ENCODE measurements around the gene TMEM168.
"Not testable (repeated sequence)": the region's sequence is repeated elsewhere in the genome, so short reads cannot be mapped to it uniquely, and the experiment has no call there.

TMEM168 gene, protein sequence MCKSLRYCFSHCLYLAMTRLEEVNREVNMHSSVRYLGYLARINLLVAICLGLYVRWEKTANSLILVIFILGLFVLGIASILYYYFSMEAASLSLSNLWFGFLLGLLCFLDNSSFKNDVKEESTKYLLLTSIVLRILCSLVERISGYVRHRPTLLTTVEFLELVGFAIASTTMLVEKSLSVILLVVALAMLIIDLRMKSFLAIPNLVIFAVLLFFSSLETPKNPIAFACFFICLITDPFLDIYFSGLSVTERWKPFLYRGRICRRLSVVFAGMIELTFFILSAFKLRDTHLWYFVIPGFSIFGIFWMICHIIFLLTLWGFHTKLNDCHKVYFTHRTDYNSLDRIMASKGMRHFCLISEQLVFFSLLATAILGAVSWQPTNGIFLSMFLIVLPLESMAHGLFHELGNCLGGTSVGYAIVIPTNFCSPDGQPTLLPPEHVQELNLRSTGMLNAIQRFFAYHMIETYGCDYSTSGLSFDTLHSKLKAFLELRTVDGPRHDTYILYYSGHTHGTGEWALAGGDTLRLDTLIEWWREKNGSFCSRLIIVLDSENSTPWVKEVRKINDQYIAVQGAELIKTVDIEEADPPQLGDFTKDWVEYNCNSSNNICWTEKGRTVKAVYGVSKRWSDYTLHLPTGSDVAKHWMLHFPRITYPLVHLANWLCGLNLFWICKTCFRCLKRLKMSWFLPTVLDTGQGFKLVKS

DNA sequence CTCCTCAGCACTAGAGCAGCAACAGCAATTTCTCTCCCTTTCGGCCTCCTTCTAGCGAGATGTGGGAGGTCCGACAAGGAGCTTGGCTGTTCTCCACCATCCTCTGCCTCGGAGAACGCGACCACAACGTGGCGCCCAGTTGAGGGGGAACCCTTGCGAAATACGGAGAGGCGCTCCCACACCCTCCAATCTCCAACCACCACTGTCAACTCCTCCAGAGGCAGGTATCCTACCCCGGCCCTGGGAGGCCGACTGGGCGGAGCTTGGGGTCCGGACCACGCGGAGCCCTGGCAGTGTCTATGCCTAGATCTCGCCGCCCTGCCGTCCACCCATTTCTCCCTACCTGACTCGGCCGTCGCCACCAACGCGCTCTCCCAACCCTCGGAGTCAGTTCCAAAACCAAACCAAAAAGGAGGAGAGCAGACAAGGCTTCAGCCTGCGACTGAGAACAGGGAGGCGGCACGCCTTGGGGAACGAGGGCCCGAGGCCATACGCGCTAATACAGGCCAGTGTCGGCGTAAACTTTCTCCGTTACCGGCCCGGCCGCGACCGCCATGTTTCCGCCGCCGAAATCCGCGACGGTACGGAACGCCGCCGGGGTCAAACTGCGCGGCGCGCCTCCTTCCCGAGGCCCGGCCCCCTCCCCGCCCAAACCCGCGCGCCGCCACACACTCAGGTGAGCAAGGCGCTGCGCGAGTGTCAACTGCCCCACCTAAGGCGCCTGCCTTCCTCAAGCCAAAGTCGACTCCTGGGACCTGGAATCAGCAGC lies at the start of gene TMEM168:
TSS of gene TMEM168 (minus strand) at position 577 of the 769 bp plus-strand sequence. CDS start 5,568 bp downstream, outside the sequence.
- peak; percentile 86 for DNase-seq

DNA sequence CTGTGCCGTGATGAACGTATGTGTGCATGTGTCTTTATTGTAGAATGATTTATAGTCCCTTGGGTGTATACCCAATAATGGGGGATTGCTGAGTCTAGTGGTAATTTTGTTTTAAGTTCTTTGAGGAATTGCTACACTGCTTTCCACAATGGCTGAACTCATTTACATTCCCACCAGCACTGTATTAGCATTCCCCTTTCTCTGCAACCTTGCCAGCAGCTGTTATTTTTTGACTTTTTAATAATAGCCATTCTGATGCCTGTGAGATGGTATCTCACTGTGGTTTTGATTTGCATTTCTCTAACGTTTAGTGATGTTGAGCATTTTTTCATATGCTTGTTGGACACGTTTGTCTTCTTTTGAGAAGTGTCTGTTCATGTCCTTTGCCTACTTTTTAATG lies 45.7 kb upstream of the TMEM168 start:
- not testable (repeated sequence) for DNase-seq

DNA sequence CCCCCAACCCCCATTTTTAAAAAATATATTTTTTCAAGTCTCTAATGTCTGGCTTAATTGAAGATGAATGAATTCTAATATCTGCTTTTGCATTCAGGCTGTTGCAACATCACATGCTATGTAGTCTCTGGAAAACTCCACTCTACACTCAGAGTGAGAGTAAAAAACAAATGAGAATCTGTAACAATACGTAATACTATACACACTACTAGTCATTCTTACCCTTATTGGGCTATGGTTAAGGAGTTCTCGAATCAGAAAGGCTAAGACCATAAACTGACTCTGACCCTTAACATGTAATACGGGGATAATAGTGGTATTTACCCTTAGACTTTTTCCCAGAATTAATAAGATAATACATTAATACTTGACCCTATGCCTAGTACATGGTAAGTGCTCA lies 42.9 kb upstream of the TMEM168 start:
- DNase-seq = no peak

DNA sequence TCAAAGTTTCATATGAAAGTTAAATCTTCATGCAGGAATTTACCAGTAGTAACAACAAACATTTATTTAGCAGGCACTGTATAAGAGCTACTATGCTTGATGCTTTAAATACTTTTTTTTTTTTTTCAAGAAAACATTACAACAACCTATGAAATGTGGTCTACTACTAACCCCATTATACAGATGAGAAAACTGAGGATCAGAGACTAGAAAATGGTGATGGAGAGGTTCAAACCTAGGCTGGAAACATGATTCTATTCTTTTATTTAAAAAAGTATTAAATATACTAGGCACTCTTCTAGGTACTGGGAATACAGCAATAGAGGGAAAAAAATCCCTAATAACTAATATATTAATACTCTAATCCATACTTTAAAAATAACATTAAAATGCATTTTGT lies 40.6 kb upstream of the TMEM168 start:
- DNase-seq = no peak

DNA sequence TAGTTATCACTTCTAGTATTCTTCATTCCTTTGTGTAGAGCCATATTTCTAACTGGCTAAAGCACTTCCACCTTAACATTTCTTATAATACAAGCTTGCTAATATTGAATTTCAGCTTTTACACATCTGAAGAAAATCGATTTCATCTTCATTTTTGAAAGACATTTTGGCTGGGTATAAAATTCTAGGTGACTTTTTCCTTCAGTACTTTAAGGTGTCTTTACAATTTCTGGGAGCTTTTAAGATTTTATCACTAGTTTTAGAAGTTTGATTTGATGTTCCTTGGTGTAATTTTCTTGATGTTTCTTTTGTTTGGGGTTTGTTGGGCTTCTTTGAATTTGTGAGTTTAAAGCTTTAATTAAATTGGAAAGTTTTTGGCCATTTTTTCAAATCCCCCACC lies 38.5 kb upstream of the TMEM168 start:
- DNase-seq = no peak

DNA sequence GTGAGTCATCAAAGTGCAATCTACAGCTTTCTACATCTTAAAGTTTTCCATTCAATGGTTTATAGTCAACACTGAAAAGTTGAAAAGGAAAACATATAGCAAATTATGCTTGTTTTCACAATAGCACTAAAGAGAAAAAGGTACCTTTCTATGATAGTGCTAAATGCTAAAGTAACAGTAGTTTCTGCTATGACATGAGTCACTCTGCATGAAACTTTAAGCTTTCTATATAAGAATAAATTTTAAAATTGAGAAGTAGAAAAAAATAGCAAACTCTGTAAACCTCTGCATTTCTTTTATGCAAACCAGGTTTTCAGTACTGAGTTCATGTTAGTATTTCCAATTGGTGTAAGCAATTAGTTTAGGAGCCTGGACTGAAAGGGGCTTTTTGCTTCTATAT lies 31.2 kb upstream of the TMEM168 start:
- no peak for DNase-seq

DNA sequence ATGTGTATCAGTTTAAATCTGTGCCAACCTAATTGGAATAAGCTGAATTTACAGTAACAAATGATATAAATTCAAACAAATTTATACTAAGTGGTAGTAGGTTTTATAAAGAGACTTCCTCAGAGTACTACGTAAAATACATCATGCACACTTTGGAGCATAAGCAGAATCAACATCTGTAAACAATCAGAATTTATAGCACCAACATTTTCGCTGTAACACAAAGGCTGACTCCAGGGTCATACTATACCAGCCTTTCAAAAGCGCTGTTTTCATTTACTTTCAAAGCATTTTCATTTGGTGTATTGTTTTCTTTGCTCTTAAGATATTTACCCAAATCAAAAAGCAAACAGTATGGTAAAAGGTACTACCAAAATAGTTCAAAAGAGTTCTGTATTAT lies 29.3 kb upstream of the TMEM168 start:
- DNase-seq = no peak

DNA sequence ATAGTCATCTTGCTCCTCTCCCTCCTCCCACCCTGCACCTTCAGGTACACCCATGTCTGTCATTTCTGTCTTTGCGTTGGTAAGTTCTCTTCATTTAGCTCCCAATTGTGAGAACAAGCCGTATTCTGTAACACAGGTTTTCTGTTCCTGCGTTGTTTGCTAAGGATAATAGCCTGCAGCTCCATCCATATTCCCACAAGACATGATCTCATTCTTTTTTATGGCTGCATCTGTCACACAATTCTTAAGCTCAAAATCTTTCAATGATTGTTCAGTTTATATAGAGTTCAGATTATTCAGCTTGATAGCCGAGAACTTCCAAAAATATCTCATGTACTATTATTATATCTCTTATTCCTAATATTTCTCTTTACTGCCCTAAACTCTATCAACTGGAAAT lies 16.0 kb upstream of the TMEM168 start:
- DNase-seq = no peak

DNA sequence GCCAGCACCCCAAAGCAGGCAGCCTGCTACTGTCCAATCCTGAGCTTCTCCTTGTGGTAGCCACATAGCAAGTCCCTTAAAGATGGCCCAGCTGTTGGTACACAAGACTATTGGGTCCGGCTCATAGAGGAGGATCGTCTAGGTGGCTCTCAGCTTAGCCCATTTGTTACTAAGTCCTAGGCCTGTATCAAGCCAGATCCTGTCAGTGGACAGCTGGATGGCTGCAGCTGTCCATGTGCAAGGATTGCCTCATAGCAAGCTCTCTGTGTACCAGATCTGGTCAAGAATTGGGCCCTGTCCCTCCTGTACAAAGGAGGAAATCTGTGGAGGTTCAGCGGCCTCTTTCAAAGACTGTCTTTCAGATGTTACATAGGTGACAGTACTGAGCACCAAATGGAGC lies 12.2 kb upstream of the TMEM168 start:
- no peak for DNase-seq

DNA sequence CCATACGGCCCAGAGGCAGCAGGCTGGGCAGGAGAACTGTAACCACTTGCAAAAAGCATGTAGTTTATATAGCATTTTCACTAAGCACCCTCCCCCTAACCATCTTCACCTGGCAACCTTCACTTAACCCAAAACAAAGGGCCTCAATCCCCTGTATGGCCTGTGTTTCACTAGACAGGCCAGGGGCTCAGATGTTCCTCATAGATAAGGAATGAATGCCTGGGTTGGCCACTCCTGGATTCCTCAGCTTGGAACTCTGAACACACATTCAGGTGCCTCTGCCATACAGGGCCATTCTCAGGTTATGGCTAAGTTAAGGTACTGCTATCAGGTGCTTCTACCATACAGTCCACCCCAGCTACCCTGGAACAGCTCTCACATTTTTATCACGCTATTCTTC lies 10.3 kb upstream of the TMEM168 start:
- no peak for DNase-seq

DNA sequence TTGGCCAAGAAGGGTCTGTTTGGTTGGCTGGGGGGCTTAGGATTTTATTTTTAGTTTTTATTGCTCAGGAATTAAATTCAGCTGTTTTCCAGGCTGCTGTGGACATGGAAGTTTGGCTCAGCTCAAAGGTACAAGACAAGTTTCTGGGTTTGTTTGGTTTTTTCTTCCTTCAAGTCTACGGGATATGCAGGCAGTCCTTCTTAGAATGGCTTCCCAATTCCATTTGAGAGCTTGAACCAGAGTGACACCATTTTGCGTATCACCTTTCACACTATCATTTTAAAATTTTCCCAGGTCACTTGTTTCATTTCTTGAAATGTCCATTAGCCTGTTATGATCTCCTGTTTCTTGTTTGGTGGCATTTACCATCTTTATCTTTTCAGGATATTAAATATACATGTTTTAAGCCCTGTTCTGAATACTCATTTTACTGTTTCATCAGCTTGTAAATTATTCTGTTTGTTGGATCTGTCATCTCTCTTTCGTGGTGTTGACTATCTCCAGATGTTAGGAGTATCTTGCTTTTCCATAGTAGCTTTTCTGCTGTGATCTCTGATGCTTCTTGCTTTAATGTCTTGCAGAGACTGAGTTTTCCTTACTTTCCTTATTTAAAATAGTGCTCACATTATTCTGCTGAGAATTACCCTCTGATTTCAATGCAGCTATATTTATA lies 9.4 kb upstream of the TMEM168 start:
- DNase-seq = no peak

DNA sequence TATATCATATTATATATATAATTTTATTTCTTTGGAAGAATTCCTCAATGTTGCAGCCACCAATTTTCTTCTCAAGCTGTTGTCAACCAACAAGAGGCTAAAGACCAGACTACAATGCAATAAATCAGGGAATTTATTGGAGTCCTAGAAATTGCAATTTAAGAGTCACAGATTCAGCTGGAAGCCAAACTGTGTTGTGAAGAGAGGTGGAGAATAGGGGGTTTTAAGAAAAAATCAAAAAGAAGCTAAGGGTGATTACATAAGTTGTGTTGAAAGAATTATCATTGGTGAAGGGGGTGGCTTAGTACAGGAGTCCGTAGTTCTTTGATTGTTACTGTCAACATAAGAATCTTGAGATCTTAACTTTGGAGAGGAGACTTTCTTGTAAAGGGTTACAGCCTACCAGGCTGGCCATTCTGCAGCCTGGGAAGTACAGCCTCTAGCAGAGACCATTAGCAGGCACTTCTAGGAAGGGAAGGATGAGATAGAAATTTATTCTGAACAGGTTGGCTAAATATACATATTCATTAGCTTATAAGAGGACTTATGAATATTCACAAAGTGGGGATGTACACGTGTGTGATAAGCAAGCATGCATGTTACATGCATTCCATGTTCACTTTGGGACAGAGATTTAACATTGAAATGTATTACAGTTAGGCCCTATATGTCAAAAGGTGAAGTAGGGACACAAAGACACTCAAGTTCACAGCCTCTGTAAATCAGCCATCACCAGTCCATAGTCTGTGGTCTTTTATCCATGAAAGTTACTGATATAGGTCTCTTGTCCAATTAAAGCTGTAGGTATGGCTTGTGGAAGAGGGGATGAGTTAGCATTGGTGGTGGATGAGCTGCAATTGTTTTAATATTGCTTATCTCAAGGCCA lies 8.3 kb upstream of the TMEM168 start:
- DNase-seq = peak; percentile 52

DNA sequence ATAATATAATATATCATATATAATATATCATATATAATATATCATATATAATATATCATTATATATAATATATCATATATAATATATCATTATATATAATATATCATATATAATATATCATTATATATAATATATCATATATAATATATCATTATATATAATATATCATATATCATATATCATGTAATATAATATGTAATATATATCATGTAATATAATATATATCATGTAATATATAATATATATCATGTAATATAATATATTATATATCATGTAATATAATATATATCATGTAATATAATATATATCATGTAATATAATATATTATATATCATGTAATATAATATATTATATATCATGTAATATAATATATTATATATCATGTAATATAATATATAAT lies 6.4 kb upstream of the TMEM168 start:
- not testable (repeated sequence) for DNase-seq

DNA sequence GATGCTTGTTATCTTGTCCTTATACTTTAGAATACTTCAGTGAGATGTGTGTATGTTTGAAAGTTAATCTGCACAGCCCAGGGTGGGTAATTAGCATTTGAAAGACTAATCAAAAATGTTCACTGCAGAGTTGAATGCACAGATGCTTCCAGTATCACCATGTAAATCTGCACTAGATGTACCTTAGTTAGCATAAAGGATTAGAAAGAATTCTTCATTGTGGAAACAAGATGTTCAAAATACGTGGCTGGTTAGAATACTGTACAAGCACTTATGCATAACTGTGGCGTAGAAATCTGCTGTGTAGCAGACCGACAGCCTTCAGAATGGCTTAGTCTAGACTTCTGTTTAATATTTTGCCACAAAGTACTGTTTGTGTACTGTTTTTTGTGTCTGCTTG lies 2.2 kb upstream of the TMEM168 start:
- DNase-seq = no peak

DNA sequence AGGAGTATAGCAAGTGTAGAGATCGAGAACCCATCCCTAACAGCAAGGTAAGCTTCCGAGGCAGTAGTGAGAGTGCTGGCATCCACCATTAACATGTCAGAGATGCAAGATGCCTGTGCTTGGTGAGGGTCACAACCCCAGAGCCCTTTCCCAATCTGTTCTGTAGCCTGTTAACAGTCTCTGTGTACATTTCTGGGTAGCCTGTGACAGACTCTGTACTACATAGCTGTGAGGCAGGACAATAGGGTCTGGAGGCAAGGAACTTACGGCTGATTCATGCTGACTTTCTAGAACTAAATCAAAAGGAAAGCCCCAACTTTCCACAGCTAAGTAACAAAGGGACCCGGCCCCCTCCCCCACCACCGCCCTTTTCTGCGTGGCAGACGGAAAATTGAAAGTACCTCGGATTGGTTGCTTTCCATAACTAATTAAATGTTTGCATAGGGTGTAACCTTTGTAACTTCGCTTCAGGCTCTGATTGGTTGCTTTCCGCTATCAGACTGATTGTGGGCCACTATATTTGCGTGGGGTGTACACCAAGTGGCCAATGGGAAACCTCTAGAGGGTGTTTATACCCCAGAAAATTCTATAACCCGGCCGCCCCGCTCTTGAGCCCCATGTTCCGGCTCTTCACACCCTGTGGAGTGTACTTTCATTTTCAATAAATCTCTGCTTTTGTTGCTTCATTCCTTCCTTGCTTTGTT lies 1.4 kb upstream of the TMEM168 start:
- DNase-seq = no peak

DNA sequence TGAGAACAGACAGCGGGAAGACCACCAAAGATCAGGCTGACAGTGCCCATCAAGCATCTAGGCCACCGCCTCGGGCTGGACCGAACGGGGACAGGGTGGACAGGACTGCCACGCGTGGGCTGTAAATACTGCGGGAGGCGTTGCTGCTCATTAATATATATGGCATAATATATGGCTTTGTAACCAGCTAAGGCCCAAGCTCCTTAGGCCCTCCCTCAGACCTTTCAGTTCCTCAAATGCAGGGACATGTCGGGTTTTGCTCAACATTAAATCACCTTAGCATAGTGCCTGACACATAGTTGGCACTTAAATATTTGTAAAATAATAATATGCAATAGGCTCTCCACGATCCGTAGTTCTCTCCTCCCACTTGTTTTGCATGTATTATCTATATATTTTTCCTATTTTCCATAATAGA lies 402 bp upstream of the TMEM168 start:
- DNase-seq = no peak

DNA sequence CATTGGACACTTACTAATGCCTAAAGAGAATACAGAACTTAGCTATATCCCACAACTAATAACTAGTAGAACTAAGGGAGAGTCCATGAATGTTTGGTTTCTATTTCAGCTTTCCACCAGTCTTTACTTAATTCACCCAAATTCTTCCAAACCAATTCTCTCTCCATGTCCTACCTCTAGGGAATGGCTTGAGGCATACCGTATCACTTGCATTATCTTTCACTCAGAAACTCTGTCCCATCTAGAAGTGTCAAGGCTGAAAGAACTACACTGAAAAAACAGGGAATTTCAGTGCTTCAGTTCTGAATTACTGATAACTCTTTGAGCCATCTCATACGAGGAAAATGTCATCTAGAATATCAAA lies 758 bp downstream of the TMEM168 start:
- DNase-seq = no peak

DNA sequence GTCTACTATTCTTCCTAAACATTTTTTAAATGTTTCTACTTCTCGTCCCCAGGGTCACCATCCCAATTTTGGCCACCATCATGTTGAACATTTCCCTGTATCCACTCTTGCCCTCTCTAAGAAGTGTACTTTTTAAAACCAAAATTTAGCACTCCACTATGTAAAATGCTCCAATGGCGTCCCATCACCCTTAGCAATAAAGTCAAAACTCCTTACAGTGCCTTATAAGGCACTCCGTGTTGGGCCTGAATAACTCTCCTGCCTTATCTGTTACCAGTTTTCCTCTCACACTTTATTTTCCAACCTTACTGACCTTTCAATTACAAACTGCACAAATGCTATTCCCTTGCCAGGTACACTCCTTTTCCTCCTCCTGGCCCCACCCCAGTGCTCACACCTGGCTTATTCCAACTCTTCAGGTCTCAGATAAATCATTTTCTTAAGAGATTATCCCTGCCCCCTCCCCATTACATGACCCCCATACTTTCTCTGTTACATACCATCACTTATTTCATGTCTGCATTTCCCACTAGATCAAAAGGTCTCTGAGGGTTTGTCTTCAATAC lies 1.3 kb downstream of the TMEM168 start:
- DNase-seq = no peak

DNA sequence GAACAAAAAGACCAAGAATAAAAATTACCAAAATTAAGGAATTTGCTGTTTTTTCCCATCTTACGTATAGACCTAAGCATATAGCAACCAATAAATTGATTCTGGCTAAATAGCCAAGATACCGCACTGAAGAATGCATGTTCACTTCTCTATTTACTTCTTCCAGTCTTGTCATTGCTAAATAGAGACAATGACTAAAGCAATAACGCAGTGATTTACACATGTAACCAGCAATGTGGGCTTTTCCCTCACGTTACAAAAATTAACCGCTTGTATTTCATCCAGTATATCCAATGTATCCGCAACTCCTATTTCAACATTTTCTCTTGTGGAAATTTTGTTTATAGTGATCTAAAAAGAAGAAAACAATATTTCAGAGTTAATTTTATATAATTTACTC lies 5.6 kb downstream of the TMEM168 start:
- no peak for DNase-seq

DNA sequence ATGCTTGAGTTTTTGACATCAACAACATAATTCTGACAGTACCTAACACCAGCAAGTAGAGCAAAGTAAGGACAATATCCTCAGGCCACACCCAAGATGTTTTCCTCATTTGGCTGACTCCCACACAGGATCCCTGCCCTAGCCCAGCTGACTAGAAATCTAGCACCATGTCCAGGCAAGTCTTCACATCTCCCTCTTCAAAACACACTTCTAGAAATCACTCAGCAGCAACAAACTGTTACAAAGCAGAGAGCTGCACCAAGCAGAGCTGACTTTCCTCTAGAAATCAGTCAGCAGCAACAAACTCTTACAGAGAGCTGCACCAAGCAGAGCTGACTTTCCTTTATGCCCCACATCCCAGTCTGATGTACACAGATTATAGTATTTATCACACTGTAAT lies 7.7 kb downstream of the TMEM168 start:
- no peak for DNase-seq

DNA sequence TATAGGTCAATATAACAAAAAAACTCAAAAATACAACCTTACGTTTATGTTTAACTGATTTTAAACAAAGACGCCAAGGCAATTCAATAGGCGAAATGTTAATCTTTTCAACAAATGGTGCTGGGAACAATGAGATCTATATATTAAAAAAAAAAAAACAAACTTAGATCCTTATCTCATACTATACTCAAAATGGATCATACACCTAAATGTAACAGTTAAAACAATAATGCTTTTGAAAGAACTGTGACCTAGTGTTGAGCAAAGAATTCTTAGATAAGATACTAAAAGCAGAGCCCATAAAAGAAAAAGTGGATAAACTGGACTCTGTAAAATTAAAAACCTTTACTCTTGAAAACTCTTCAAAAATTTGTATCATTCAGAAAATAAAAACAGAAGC lies 8.6 kb downstream of the TMEM168 start:
- no peak for DNase-seq
